ENCODE results near the gene ATP6V0B. TPM values are rescaled to one million over a fixed set of nuclear protein-coding genes. Genes with fewer than 3 reads are reported as not detected.
A peak's percentile ranks its signal among the peaks of the same experiment; 100 is the strongest.

ATP6V0B gene
- total RNA-seq, 2 donors from 2014 or later = 166 to 182 TPM

- intact Hi-C loops (cut with DNase I, micrococcal nuclease) = loop anchor here in 1 of 2 donors (10.0 kb wide), 1 partner anchor 174 kb away; no protein-coding TSS in a partner anchor
- no peak for ATAC-seq
- DNase-seq = no peak
Observed at GRCh38 chr1:43938892-43939587, 35.7 kb upstream of the ATP6V0B start.

DNA sequence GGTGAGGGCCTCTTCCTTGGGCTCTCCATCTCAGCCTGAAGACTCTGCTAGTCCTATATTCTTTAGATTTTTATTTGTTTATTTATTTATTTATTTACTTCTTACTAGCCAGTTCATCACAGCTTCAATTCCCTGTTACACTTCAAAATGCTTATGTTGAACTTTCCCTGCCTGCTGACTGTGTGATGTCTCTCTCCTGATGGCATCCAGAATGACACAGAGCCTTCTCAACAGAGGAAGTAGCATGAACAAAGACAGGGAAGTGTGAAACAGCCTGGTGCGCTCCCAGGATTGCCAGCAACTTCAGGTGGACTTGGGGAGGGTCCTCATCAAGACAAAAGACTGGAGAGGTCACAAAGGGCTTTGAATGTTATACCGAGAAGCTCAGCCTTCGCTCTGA, 32.3 kb upstream of the ATP6V0B start:
- intact Hi-C loops (cut with DNase I, micrococcal nuclease) = no loop called here
- no peak for DNase-seq
- no peak for ATAC-seq

GRCh38 chr1:43944860-43945259, 29.9 kb upstream of the ATP6V0B start:
- ATAC-seq = no peak
- DNase-seq = no peak
- intact Hi-C loops (cut with DNase I, micrococcal nuclease) = no loop called here

- intact Hi-C loops (cut with DNase I, micrococcal nuclease) = no loop called here
- ATAC-seq = no peak
Observed at GRCh38 chr1:43945674-43946235, 29.0 kb upstream of the ATP6V0B start.

DNA sequence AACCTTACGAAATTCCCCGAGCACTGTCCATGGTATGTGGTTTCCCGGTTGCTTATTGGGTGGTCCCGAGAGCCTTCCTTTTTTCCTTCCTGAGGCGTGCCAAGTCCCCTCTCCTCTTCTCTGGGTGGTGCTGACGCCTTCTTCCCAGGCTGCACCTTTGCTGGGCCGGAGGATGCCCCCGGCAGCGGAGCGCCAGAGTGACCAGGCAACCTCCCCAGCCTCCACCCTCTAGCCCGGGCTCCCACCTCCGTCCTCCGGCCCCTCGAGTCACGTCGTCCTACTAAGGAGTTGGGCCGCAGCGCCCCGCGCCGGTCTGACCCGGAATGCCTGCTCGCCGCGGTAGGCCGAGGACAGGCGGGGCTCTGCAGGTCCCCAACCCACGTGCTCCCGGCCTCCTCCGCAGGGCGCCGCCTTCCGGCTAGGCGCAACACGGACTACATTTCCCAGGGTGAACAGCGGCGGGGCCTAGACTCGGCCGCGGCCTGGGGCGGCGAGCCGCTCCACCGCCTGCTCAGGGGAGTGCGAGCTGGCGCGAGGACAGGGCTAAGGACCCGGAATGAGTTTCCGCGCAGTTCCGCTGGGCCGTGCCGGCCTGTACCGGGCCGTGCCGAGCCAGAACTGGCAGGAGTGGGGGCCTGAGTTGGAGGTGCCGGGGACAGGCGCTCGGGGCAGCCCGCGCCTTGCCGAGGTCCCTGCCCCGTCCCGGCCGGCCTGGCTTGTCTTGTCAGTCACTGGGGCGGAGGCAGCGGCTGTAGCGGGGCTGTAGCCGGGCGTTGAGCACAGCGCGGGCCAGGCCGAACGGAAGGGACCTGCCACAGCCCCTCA, 28.3 kb upstream of the ATP6V0B start, which contains the start of gene IPO13:
IPO13 (plus strand) TSS at position 715 of the 825 bp plus-strand sequence. CDS start 651 bp downstream, outside the sequence.
- intact Hi-C loops (cut with DNase I, micrococcal nuclease) = no loop called here
- ATAC-seq = peak; percentile 95
- peak; percentile 95 to 96 for DNase-seq

More at GRCh38 chr1:43945674-43946235, 29.0 kb upstream of the ATP6V0B start:
- peak in 1 of 2 donors; percentile 29 for DNase-seq

- ATAC-seq (peak; percentile 6), DNase-seq (peak in 1 of 2 donors; percentile 36)
- intact Hi-C loops (cut with DNase I, micrococcal nuclease) = no loop called here
Observed at GRCh38 chr1:43947061-43947873, 27.5 kb upstream of the ATP6V0B start.

DNA sequence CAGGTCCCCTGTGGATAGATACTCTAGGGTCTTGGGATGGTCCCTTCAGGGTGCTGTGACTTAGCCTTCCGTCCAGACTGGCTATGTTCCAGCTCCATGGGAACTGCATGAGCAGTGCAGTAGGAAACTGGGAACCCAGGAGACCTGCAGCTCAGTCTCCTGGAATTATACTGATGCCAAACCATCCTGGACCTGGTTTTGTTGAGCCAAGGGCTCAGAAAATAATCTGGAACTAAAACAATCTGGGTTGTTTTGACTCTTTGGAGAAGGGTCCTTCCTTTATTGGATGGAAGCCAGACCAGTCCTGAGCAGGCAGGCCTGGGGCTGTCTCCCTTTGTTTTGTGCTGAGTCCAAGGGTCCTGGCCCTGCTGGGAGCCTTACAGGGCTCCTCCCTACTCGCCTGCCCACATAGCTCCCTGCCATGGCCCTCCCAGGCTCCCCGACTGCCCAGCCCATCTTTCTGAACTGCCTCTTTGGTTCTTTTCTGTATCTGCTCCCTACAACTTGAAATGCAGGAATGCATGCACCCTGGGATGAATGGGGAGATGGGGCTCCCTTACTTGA, 26.8 kb upstream of the ATP6V0B start:
- DNase-seq (no peak), ATAC-seq (no peak)
- intact Hi-C loops (cut with DNase I, micrococcal nuclease) = no loop called here

DNA sequence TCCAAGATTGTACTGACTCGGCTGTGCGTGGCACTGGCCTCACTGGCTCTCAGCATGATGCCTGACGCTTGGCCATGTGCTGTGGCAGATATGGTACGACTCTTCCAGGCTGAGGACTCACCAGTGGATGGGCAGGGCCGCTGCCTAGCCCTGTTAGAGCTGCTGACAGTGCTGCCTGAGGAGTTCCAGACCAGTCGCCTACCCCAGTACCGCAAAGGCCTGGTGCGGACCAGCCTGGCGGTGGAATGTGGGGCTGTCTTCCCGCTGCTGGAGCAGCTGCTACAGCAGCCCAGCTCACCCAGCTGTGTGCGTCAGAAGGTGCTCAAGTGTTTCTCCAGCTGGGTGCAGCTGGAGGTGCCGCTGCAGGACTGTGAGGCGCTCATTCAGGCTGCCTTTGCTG, 25.1 kb upstream of the ATP6V0B start:
- intact Hi-C loops (cut with DNase I, micrococcal nuclease) = no loop called here
- DNase-seq (no peak), ATAC-seq (no peak)

- ATAC-seq (no peak), DNase-seq (no peak)
- intact Hi-C loops (cut with DNase I, micrococcal nuclease) = no loop called here
Observed at GRCh38 chr1:43951021-43951985, 23.5 kb upstream of the ATP6V0B start.

DNA sequence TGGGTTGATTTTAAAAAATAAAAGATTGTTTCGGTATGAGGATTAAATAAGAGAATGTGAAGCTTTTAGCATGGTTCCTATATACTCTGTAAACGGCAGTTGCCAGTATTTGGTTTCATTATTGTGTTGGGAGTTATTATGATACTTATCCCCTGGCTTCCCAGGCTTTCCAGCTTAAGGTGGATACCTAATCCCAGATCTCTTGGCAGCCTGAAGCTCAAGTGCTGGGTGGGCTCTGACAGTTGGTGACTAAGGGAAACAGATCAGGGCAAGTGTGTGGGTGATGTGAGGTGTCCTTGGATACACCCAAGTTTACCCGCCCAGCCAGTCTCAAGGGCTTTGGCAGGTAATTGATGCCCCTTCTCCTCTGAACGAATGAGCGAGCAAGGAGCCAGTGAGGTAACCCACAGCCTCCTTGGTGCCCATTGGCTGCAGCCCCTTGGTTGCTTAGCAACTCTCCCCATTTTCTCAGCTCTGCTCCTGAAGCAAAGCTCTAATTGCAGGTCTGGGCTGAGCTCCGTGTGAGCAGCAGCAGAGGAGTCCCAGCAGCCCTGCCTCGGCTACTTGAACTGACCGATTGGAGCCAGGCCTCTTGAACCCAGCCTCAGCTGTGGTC, 21.9 kb upstream of the ATP6V0B start:
- no peak for DNase-seq
- no peak for ATAC-seq
- intact Hi-C loops (cut with DNase I, micrococcal nuclease) = no loop called here

- intact Hi-C loops (cut with DNase I, micrococcal nuclease) = no loop called here
- ATAC-seq (no peak), DNase-seq (no peak)
Observed at GRCh38 chr1:43953361-43953760, 21.4 kb upstream of the ATP6V0B start.

GRCh38 chr1:43954036-43954435, 20.7 kb upstream of the ATP6V0B start:
- ATAC-seq = no peak
- DNase-seq = no peak
- intact Hi-C loops (cut with DNase I, micrococcal nuclease) = no loop called here

GRCh38 chr1:43956234-43956633, 18.5 kb upstream of the ATP6V0B start:
- DNase-seq (no peak), ATAC-seq (no peak)
- intact Hi-C loops (cut with DNase I, micrococcal nuclease) = no loop called here

GRCh38 chr1:43957407-43958040, 17.2 kb upstream of the ATP6V0B start:
- no peak for ATAC-seq
- DNase-seq = no peak
- intact Hi-C loops (cut with DNase I, micrococcal nuclease) = no loop called here

- DNase-seq = no peak
- intact Hi-C loops (cut with DNase I, micrococcal nuclease) = no loop called here
- no peak for ATAC-seq
Observed at GRCh38 chr1:43958351-43959255, 16.2 kb upstream of the ATP6V0B start.

- DNase-seq (no peak), ATAC-seq (no peak)
- intact Hi-C loops (cut with DNase I, micrococcal nuclease) = no loop called here
Observed at GRCh38 chr1:43960798-43961197, 14.0 kb upstream of the ATP6V0B start.
